ENCODE data around the gene KIF1A. TPM values are rescaled to one million over a fixed set of nuclear protein-coding genes. Genes with fewer than 3 reads are reported as not detected.

Gene KIF1A
- total and polyA plus RNA-seq, 2 of the 13 experiments (the other 11 are each of a cell fraction or from before 2014, with no cell fraction given) = 0.01 TPM; not detected in 1

DNA sequence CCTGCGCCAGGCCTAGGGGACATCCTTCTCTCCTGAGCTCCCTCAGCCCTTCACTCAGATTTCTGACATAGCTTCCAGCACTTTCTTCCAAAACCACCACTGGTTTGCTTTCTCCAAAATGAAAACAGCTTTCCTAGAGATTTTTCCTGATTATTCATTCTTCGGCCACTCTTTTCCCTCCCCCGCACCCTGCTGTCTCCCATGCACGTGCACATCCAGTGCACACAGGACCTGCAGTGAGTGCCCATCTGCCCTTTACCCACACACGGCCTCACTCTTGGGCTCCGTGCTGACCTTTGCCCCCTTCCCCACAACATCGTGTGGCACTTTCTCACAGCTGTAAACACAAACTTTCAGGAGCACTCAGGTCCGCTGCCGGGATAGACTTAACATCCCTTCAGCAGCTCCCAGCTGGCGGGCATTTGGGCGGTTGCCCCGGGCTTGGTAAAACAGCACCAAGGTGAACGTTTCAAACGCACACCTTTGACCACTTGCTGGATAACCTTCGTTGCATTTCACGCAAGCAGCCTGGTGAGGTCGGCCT, 25.8 kb downstream of the KIF1A start (continued):
- TF ChIP-seq SRSF9 (IDR thresholded peaks at IDR 0.05; ENCODE audit: borderline replicate concordance, insufficient read depth, low read depth, low read length, poor library complexity, severe bottlenecking) = no peak
- TF ChIP-seq, protein P1, sequence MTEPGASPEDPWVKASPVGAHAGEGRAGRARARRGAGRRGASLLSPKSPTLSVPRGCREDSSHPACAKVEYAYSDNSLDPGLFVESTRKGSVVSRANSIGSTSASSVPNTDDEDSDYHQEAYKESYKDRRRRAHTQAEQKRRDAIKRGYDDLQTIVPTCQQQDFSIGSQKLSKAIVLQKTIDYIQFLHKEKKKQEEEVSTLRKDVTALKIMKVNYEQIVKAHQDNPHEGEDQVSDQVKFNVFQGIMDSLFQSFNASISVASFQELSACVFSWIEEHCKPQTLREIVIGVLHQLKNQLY (CRISPR knock-in tag; IDR thresholded peaks at IDR 0.05) = peak; percentile 88
- no peak for TF ChIP-seq ZNF20 (CRISPR knock-in tag; IDR thresholded peaks at IDR 0.05)
- no peak for TF ChIP-seq SOX6 (IDR thresholded peaks at IDR 0.05)
- peak; percentile 70; the same call in 1 of the 2 replicates for TF ChIP-seq SOX6 (CRISPR knock-in tag; IDR thresholded peaks at IDR 0.05)
- TF ChIP-seq SMARCC2 (IDR thresholded peaks at IDR 0.05) = no peak
- peak; percentile 27; the same call in 1 of the 2 replicates for TF ChIP-seq RXRA (CRISPR knock-in tag; IDR thresholded peaks at IDR 0.05)
- TF ChIP-seq, protein P2, sequence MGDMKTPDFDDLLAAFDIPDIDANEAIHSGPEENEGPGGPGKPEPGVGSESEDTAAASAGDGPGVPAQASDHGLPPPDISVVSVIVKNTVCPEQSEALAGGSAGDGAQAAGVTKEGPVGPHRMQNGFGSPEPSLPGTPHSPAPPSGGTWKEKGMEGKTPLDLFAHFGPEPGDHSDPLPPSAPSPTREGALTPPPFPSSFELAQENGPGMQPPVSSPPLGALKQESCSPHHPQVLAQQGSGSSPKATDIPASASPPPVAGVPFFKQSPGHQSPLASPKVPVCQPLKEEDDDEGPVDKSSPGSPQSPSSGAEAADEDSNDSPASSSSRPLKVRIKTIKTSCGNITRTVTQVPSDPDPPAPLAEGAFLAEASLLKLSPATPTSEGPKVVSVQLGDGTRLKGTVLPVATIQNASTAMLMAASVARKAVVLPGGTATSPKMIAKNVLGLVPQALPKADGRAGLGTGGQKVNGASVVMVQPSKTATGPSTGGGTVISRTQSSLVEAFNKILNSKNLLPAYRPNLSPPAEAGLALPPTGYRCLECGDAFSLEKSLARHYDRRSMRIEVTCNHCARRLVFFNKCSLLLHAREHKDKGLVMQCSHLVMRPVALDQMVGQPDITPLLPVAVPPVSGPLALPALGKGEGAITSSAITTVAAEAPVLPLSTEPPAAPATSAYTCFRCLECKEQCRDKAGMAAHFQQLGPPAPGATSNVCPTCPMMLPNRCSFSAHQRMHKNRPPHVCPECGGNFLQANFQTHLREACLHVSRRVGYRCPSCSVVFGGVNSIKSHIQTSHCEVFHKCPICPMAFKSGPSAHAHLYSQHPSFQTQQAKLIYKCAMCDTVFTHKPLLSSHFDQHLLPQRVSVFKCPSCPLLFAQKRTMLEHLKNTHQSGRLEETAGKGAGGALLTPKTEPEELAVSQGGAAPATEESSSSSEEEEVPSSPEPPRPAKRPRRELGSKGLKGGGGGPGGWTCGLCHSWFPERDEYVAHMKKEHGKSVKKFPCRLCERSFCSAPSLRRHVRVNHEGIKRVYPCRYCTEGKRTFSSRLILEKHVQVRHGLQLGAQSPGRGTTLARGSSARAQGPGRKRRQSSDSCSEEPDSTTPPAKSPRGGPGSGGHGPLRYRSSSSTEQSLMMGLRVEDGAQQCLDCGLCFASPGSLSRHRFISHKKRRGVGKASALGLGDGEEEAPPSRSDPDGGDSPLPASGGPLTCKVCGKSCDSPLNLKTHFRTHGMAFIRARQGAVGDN (CRISPR knock-in tag; IDR thresholded peaks at IDR 0.05) = peak; percentile 58
- TF ChIP-seq FOXK1 (CRISPR knock-in tag; IDR thresholded peaks at IDR 0.05; ENCODE audit: borderline replicate concordance, low read depth) = peak; percentile 84; the same call in 1 of the 2 replicates
- peak; percentile 54; the same call in 1 of the 2 replicates for TF ChIP-seq ZBTB20 (CRISPR knock-in tag; IDR thresholded peaks at IDR 0.05; ENCODE audit: borderline replicate concordance, low read depth)
- peak; percentile 46; the same call in 1 of the 2 replicates for TF ChIP-seq KDM6A (CRISPR knock-in tag; IDR thresholded peaks at IDR 0.05; ENCODE audit: low read depth)
- TF ChIP-seq FOXO1 (CRISPR knock-in tag; IDR thresholded peaks at IDR 0.05) = peak; percentile 71; the same call in 1 of the 2 replicates
- peak; percentile 64; the same call in 1 of the 2 replicates for TF ChIP-seq NR2F2 (IDR thresholded peaks at IDR 0.05; ENCODE audit: borderline replicate concordance, low read depth)
- no peak for TF ChIP-seq POLR2G (IDR thresholded peaks at IDR 0.05; ENCODE audit: low read depth, low read length)
- TF ChIP-seq HDAC1 (CRISPR knock-in tag; IDR thresholded peaks at IDR 0.05) = peak; percentile 29; the same call in 1 of the 2 replicates
- TF ChIP-seq, protein P3, sequence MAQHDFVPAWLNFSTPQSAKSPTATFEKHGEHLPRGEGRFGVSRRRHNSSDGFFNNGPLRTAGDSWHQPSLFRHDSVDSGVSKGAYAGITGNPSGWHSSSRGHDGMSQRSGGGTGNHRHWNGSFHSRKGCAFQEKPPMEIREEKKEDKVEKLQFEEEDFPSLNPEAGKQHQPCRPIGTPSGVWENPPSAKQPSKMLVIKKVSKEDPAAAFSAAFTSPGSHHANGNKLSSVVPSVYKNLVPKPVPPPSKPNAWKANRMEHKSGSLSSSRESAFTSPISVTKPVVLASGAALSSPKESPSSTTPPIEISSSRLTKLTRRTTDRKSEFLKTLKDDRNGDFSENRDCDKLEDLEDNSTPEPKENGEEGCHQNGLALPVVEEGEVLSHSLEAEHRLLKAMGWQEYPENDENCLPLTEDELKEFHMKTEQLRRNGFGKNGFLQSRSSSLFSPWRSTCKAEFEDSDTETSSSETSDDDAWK (CRISPR knock-in tag; IDR thresholded peaks at IDR 0.05) = no peak
- TF ChIP-seq FOSL2 (CRISPR knock-in tag; IDR thresholded peaks at IDR 0.05) = peak; percentile 46; the same call in 1 of the 2 replicates
- peak; percentile 84 for TF ChIP-seq HNF4A (CRISPR knock-in tag; IDR thresholded peaks at IDR 0.05)
- no peak for TF ChIP-seq ATAD3A (CRISPR knock-in tag; IDR thresholded peaks at IDR 0.05)
- TF ChIP-seq, protein P4, sequence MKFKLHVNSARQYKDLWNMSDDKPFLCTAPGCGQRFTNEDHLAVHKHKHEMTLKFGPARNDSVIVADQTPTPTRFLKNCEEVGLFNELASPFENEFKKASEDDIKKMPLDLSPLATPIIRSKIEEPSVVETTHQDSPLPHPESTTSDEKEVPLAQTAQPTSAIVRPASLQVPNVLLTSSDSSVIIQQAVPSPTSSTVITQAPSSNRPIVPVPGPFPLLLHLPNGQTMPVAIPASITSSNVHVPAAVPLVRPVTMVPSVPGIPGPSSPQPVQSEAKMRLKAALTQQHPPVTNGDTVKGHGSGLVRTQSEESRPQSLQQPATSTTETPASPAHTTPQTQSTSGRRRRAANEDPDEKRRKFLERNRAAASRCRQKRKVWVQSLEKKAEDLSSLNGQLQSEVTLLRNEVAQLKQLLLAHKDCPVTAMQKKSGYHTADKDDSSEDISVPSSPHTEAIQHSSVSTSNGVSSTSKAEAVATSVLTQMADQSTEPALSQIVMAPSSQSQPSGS (CRISPR knock-in tag; IDR thresholded peaks at IDR 0.05) = no peak
- 0 out of 2 replicates have a peak, but pooled peaks have one; percentile 42 for TF ChIP-seq FOXC1 (CRISPR knock-in tag; IDR thresholded peaks at IDR 0.05; ENCODE audit: borderline replicate concordance)
- TF ChIP-seq, protein P5, sequence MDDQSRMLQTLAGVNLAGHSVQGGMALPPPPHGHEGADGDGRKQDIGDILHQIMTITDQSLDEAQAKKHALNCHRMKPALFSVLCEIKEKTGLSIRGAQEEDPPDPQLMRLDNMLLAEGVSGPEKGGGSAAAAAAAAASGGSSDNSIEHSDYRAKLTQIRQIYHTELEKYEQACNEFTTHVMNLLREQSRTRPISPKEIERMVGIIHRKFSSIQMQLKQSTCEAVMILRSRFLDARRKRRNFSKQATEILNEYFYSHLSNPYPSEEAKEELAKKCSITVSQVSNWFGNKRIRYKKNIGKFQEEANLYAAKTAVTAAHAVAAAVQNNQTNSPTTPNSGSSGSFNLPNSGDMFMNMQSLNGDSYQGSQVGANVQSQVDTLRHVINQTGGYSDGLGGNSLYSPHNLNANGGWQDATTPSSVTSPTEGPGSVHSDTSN (CRISPR knock-in tag; IDR thresholded peaks at IDR 0.05; ENCODE audit: borderline replicate concordance) = no peak
